ENCODE results near the gene EID2B. TPM values are rescaled to one million over a fixed set of nuclear protein-coding genes. Genes with fewer than 3 reads are reported as not detected.

The EID2B gene
- total RNA-seq, 2 experiments from 2014 or later: 4.7 to 7.4 TPM

GRCh38 chr19:39492225-39492624 lies 40.4 kb downstream of the EID2B start:
- Mint-ChIP-seq H3K27me3 (peaks cover 13% of the 10 kb centered on the region), H3K36me3 (peaks cover 6% of the 10 kb centered on the region), H3K4me3 (no peak overlapping the region), H3K4me1 (no peaks in the 10 kb centered on the region), H3K27ac (no peak overlapping the region), H3K9me3 (ENCODE audit: low read depth) (no peaks in the 10 kb centered on the region)
- DNase-seq: no peak
- ATAC-seq: no peak
- CTCF ChIA-PET: interaction anchor here (0.6 to 1.7 kb wide), 2 partner anchors 18 to 59 kb away, joined by 4 to 8 read pairs; no protein-coding TSS in a partner anchor

DNA sequence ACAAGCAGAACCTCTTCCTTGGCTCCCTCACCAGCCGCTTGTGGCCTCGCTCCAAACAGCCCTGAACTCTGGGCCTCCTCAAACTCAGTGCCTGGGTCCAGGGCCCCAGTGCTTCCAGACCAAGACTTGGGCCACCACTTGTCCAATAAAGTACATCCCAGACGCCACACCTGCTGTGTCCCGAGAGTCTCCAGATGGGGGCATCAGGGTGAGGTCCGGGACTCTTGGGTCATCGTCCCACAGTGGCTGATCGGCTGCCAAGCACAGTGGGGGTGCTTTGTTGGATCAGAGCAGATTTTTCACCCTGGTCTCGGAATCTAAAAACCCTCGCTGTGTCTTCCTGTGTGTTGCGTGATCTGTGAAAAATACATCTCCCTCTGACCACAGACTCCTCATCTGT lies 42.9 kb downstream of the EID2B start:
- DNase-seq: no peak
- Mint-ChIP-seq H3K27me3 (no peaks in the 10 kb centered on the region), H3K27ac (no peak overlapping the region), H3K9me3 (ENCODE audit: low read depth) (no peaks in the 10 kb centered on the region), H3K36me3 (peaks cover 10% of the 10 kb centered on the region), H3K4me1 (no peaks in the 10 kb centered on the region), H3K4me3 (no peak overlapping the region)
- CTCF ChIA-PET: no interaction called here
- no peak for ATAC-seq

GRCh38 chr19:39483141-39483540 lies 49.5 kb downstream of the EID2B start:
- CTCF ChIA-PET: interaction anchor here (1.3 to 1.4 kb wide), 2 partner anchors 9 to 20 kb away, joined by 4 read pairs; no protein-coding TSS in a partner anchor
- H3K27me3 Mint-ChIP-seq: no peaks in the 10 kb centered on the region
- H3K27ac Mint-ChIP-seq: no peak overlapping the region
- H3K4me1 Mint-ChIP-seq: peaks cover 27% of the 10 kb centered on the region
- peaks cover 12% of the 10 kb centered on the region for H3K36me3 Mint-ChIP-seq
- no peak overlapping the region for H3K4me3 Mint-ChIP-seq
- no peaks in the 10 kb centered on the region for H3K9me3 Mint-ChIP-seq (ENCODE audit: low read depth)
- DNase-seq (no peak), ATAC-seq (no peak)

GRCh38 chr19:39481676-39482075 lies 51.0 kb downstream of the EID2B start:
- Mint-ChIP-seq H3K9me3 (ENCODE audit: low read depth) (no peaks in the 10 kb centered on the region), H3K27ac (peak overlapping the region; percentile 84), H3K36me3 (peaks cover 8% of the 10 kb centered on the region), H3K4me3 (peak overlapping the region; percentile 89), H3K27me3 (no peaks in the 10 kb centered on the region), H3K4me1 (peaks cover 27% of the 10 kb centered on the region)
- CTCF ChIA-PET: interaction anchor here (1.0 to 1.3 kb wide), 2 partner anchors 20 to 51 kb away, joined by 3 to 5 read pairs; partner anchors contain the start of gene EID2B
- ATAC-seq (no peak), DNase-seq (no peak)

- Mint-ChIP-seq H3K4me1 (peaks cover 27% of the 10 kb centered on the region), H3K27me3 (no peaks in the 10 kb centered on the region), H3K27ac (peak overlapping the region; percentile 84), H3K4me3 (peak overlapping the region; percentile 89), H3K9me3 (ENCODE audit: low read depth) (no peaks in the 10 kb centered on the region), H3K36me3 (peaks cover 10% of the 10 kb centered on the region)
- no peak for DNase-seq
- CTCF ChIA-PET: interaction anchor here (0.6 to 1.3 kb wide), 4 partner anchors 20 to 135 kb away, joined by 3 to 5 read pairs (median 4); partner anchors contain the start of gene EID2B
- no peak for ATAC-seq
Measured at GRCh38 chr19:39481229-39481545, 51.5 kb downstream of the EID2B start.

Other genes starting within 250 kb of the EID2B start
- under 1 TPM; 0.26 to 0.70 TPM for gene IFNL1, start 236.4 kb downstream of the EID2B start, total RNA-seq
- 1 to 10 TPM; 4.5 to 8.4 TPM for gene LRFN1, start 212.0 kb downstream of the EID2B start, total RNA-seq
- gene GMFG, start 196.8 kb downstream of the EID2B start, total RNA-seq: 100 to 1,000 TPM; 472 to 473 TPM
- gene SAMD4B, start 190.4 kb downstream of the EID2B start, total RNA-seq: 10 to 100 TPM; 45.7 to 58.5 TPM
- gene PAF1, start 141.7 kb downstream of the EID2B start, total RNA-seq: 10 to 100 TPM; 48.9 to 53.8 TPM
- gene MED29, start 141.5 kb downstream of the EID2B start, total RNA-seq: 10 to 100 TPM; 31.0 to 31.2 TPM
- 100 to 1,000 TPM in 1 of 2 experiments, 10 to 100 TPM in 1; 45.1 to 107 TPM for gene ZFP36, start 126.0 kb downstream of the EID2B start, total RNA-seq
- gene PLEKHG2, start 120.2 kb downstream of the EID2B start, total RNA-seq: 10 to 100 TPM; 57.9 to 73.9 TPM
- 1,000 to 10,000 TPM; 1,815 to 2,117 TPM for gene RPS16, start 96.9 kb downstream of the EID2B start, total RNA-seq
- 100 to 1,000 TPM; 144 to 181 TPM for gene SUPT5H, start 87.3 kb downstream of the EID2B start, total RNA-seq
- 10 to 100 TPM; 59.6 to 83.9 TPM for gene TIMM50, start 52.0 kb downstream of the EID2B start, total RNA-seq
- under 1 TPM; 0.26 to 0.98 TPM for gene DLL3, start 33.9 kb downstream of the EID2B start, total RNA-seq
- not detected for gene SELENOV, start 17.7 kb downstream of the EID2B start, total RNA-seq
- 10 to 100 TPM; 15.1 to 16.3 TPM for gene EID2, start 7.3 kb upstream of the EID2B start, total RNA-seq
- not detected for gene LGALS13, start 69.7 kb upstream of the EID2B start, total RNA-seq
- gene LGALS16, start 123.1 kb upstream of the EID2B start, total RNA-seq: not detected
- under 1 TPM in 1 of 2 experiments, not detected in 1; 0.37 TPM for gene LGALS14, start 171.6 kb upstream of the EID2B start, total RNA-seq
- gene CLC, start 205.2 kb upstream of the EID2B start, total RNA-seq: not detected
- gene LEUTX, start 246.0 kb upstream of the EID2B start, total RNA-seq: not detected